T-helper 1 cell treated with Interleukin-12 subunit alpha and Interleukin-12 subunit beta and Interleukin-4 antibody, amounts not matched to agents 30 μg/mL and 1 μg/mL, for 36 hours (primary cell): ENCODE results near the gene PCYT1A.
"Not testable (repeated sequence)": the region's sequence is repeated elsewhere in the genome, so short reads cannot be mapped to it uniquely, and the experiment has no call there.

Experiments
- H3K27ac Mint-ChIP-seq: one replicate; pipeline ENCODE4 v1.8.0; 2021; ENCODE audit warnings: mild to moderate bottlenecking, mixed read lengths
- H3K27me3 Mint-ChIP-seq: one replicate; pipeline ENCODE4 v1.8.0; 2021; ENCODE audit warnings: low read depth, mixed read lengths
- H3K36me3 Mint-ChIP-seq: one replicate; pipeline ENCODE4 v1.8.0; 2021; ENCODE audit warnings: low read depth, mixed read lengths
- H3K4me1 Mint-ChIP-seq: one replicate; pipeline ENCODE4 v1.8.0; 2021; ENCODE audit warnings: low read depth, mixed read lengths
- H3K4me3 Mint-ChIP-seq: one replicate; pipeline ENCODE4 v1.8.0; 2021; ENCODE audit warnings: mild to moderate bottlenecking, moderate library complexity, mixed read lengths
- H3K9me3 Mint-ChIP-seq: one replicate; pipeline ENCODE4 v1.8.0; 2021; ENCODE audit warnings: mixed read lengths

PCYT1A gene

DNA sequence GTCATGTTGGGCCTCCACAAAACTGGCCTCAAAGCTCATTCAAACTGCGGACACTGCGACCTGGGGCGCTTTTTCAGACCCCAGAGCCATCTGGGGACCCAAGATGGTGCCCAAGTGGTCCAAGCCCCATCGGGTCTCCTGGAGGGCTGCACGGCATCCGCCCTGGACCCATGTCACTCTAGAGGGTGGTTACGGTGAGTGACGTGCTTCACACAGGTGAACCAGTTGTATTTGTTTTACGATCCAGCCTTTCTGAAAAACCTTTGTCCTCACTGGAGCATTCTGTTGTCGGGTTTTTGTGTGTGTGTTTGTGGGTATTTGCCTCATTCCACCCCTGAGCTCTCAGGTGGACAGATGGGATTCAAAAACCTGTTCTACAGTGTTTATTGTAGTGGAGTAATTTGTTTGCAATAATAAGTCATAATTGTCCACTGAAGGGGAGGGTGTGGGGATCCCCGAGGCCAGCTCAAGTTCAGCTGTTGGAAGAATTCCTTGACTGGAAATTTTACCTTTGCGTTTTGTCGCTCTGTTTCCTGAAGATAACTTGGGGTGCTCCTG is 69.3 kb downstream of the PCYT1A start:
- H3K27ac Mint-ChIP-seq: no peak overlapping the region
- no peaks in the 10 kb centered on the region for H3K36me3 Mint-ChIP-seq
- peaks cover 16% of the 10 kb centered on the region for H3K4me1 Mint-ChIP-seq
- no peaks in the 10 kb centered on the region for H3K9me3 Mint-ChIP-seq
- H3K27me3 Mint-ChIP-seq: peaks cover 3% of the 10 kb centered on the region
- no peak overlapping the region for H3K4me3 Mint-ChIP-seq

DNA sequence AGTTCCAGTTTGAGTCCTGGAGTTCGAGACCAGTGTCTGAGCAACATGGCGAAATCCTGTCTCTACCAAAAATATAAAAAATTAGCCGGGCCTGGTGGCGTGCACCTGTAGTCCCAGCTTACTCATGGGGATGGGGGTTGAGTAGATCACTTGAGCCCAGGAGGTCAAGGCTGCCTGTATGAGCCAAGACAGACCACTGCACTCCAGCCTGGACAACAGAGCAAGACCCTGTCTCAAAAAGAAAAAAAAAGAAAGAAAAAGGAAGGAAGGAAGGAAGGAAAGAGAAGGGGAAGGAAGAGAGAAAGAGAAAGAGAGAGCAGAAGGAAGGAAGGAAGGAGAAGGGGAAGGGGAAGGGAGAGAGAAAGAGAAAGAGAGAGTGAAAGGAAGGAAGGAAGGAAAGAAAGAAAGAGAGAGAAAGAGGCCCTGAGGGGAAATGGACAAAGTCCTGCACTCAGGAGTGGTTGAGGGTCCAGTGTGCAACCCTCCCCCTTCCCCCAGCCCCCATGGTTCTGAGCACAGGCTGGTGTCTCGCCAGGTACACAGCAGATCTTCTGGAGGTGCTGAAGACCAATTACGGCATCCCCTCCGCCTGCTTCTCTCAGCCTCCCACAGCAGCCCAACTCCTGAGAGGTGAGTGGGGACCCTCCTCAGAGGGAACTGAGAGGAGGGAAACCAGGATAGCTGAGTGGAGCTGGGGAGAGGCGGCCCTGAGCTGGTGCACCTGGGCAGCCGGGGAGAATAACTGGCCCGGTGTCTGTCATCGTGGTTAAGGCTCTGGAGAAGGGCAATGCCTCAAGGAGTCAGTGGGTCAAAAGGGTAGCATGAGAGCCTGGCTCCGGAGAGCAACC is 70.0 kb downstream of the PCYT1A start:
- H3K27me3 Mint-ChIP-seq: no peaks in the 10 kb centered on the region
- H3K27ac Mint-ChIP-seq: peak overlapping the region; percentile 47
- peaks cover 16% of the 10 kb centered on the region for H3K4me1 Mint-ChIP-seq
- no peaks in the 10 kb centered on the region for H3K9me3 Mint-ChIP-seq
- H3K4me3 Mint-ChIP-seq: peak overlapping the region; percentile 12
- no peaks in the 10 kb centered on the region for H3K36me3 Mint-ChIP-seq

DNA sequence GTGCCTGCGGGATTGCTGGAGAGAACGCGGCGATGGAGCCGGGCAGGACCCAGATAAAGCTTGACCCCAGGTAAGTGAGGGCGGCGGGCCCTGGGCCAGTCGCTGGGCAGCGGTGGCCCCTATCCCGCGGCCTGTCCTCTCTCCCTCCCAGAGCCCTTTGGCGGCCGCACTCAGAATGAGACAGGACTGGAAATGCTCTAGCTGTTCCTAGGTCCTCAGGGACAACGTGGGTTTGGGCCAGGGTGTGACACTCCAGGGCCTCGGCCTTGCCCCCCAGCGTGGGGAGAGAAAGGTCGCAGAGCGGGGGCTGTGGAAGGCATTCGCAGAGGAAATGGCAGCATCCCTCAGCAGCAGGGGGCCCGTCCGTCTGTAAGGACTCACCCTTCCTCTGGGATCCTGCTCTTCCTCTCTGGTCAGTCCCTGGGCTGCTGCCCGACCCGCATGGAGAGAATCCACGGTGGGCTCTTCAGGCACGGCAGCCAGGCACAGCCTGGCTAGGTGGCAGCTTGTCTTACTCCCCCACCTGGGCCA is 70.8 kb downstream of the PCYT1A start:
- Mint-ChIP-seq H3K36me3 (no peaks in the 10 kb centered on the region), H3K27me3 (no peaks in the 10 kb centered on the region), H3K9me3 (no peaks in the 10 kb centered on the region), H3K4me3 (no peak overlapping the region), H3K27ac (no peak overlapping the region), H3K4me1 (peaks cover 16% of the 10 kb centered on the region)

DNA sequence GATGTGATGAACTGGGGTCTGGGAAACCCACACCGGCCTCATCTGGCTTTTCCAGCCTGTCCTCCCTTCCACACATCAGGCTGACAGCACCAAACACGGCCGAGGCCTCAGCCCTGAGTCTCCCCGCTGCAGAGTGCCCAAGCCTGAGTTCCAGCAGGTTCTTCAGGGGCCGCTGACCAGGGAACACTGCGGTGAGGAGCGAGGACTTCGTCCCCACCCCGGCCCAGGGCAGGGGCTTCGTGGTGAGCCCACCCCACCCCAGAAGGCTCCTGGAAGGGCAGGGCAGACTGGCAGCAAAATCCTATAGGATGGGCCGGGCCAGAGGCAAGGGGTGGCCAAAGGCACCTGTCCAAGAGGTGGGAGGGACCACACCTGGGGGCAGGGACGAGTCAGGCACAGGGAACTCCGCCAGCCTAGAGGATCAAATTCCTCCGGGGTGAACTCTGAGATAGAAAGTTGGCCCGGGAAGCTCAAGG is 71.4 kb downstream of the PCYT1A start, which contains the start of gene SLC51A:
TSS of gene SLC51A (plus strand) at position 446 of the 476 bp plus-strand sequence. CDS start 179 bp downstream, outside the sequence.
- Mint-ChIP-seq H3K27me3 (no peaks in the 10 kb centered on the region), H3K4me3 (no peak within 1 kb of the TSS), H3K36me3 (no peaks in the 10 kb centered on the region), H3K4me1 (peaks cover 16% of the 10 kb centered on the region), H3K27ac (peak within 1 kb of the TSS; percentile 47), H3K9me3 (no peaks in the 10 kb centered on the region)

DNA sequence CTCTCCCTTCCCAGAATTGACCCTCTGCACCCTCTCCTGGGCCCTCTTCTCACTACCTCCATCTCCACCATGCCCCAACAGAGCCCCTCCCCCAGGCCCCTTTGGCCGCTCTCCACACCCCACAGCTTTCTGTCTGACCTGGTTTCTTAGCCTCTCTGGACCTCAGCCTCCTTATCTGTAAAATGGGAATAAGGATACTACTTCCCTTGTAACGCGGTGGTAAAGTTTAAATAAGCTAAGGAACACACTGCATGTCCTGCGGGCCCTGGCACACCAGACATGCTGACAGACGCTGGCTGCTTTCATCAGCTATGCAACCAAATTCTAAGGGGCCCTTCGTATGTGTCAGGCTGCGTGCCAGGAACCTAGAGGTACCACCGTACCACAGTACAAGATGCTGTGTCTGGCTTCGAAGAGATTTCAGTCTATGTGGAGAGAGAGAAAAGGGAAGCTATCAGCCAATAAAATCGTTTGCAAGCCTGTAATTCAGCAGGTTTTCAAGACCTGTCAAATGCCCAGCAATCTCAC is 72.0 kb downstream of the PCYT1A start:
- no peak overlapping the region for H3K27ac Mint-ChIP-seq

DNA sequence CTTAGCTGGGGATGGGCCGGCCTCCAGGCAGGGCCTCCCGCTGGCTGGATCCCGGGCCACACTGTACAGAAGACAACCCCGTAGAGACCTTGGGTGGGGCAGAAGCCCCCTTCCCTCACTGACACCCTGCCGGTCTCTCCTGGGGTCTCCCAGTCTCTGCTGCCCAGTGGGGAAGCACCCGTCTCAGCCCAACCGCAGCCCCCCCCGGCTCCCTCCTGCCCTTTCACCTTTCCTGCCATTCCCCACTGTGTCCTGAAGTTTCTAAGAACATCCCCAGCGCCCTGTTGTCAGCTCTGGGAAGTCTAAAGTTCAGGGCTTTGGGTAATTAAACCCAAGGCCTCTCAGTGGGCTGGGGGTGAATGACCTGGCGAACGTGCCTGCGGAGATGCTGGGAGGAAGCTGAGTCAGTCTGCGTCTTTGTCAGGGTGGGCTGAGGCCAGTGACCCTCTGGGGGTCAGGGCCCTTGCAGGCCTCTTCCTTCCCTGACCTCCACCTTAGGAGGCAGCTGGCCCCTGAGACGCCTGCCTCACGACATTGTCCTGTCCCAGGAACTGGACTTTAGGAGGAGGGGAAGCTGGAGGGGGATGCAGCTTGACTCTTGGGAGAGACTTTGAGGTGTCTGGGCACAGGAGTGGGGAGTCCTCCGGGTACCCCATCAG is 72.6 kb downstream of the PCYT1A start:
- Mint-ChIP-seq H3K36me3 (no peaks in the 10 kb centered on the region), H3K4me1 (peaks cover 14% of the 10 kb centered on the region), H3K4me3 (no peak overlapping the region), H3K27me3 (peaks cover 6% of the 10 kb centered on the region), H3K27ac (no peak overlapping the region), H3K9me3 (no peaks in the 10 kb centered on the region)

More for the DNA sequence above, 72.0 kb downstream of the PCYT1A start:
- H3K4me3 Mint-ChIP-seq: no peak overlapping the region
- no peaks in the 10 kb centered on the region for H3K9me3 Mint-ChIP-seq
- no peaks in the 10 kb centered on the region for H3K36me3 Mint-ChIP-seq
- peaks cover 16% of the 10 kb centered on the region for H3K4me1 Mint-ChIP-seq
- no peaks in the 10 kb centered on the region for H3K27me3 Mint-ChIP-seq

DNA sequence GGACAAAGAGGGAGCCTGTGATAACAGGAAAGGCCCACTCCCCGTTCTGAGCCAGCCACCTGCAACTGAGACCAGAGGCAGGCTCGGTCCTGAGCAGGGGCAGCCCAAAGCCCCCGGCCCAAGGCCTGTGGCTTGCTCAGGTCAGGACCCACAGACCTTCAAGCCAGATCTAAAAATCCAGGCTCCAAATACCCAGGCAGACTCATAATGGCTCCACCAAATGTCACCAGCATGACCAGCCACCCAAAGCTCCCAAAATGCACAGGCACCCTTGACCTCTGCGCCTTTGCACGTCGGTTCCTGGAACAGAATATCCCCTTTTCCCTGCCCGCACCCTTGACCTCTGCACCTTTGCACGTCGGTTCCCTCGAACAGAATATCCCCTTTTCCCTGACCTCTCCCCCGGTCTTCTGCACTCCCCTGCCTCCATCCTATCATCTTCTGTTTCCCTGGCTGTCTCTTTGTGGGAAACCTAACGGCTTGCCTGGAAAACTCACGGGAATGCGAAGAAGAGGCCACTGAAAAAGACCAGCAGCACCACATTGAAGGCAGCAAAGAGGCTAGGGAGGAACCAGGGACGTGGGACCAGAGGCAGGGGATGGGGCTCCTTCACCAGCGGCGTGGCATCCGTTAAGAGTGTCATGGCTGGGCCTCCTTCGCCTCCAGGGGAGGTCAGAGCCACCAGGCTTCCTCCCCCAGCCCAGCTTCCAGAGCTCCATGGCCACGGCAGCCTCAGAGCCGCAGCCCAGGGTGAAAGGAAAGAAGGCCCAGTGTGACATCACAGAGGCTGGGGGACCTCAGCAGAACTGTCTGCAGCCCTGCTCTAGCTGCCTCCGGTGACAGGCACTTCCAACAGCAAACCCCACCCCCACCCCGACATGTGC is 76.6 kb downstream of the PCYT1A start, which contains the start of gene ZDHHC19:
TSS of gene ZDHHC19 (minus strand) at position 728 of the 884 bp plus-strand sequence. CDS start at position 643, 85 bp downstream.
- peaks cover 9% of the 10 kb centered on the region for H3K4me1 Mint-ChIP-seq
- no peak within 1 kb of the TSS for H3K4me3 Mint-ChIP-seq
- no peak within 1 kb of the TSS for H3K27ac Mint-ChIP-seq
- no peaks in the 10 kb centered on the region for H3K36me3 Mint-ChIP-seq
- H3K9me3 Mint-ChIP-seq: no peaks in the 10 kb centered on the region
- H3K27me3 Mint-ChIP-seq: peaks cover 12% of the 10 kb centered on the region

DNA sequence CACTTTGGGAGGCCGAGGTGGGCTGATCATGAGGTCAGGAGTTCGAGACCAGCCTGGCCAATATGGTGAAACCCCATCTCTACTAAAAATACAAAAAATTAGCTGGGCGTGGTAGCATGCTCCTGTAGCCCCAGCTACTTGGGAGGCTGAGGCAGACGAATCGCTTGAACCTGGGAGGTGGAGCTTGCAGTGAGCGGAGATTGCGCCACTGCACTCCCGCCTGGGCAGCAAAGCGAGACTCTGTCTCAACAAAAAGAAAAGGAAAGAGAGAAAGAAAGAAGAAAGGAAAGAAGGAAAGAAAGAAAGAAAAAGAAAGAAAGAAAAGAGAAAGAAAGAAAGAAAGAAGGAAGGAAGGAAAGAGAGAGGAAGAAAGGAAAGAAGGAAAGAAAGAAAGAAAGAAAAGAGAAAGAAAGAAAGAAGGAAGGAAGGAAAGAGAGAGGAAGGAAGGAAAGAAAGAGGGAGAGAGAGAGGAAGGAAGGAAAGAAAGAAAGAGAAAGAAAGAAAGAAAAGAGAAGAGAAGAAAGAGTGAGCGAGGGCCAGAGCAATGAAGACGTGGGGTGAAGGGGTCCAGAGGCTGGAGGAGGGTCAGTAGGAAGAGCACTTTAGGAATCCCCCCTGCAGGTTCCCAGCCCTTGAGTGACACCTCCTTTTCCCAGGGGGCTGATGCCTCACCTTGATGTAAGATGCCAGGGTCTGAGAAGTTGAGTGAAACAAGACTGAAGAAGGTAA is 77.4 kb downstream of the PCYT1A start:
- not testable (repeated sequence) for H3K36me3 Mint-ChIP-seq, H3K9me3 Mint-ChIP-seq, H3K27ac Mint-ChIP-seq, H3K4me3 Mint-ChIP-seq
- Mint-ChIP-seq H3K27me3 (peaks cover 16% of the 10 kb centered on the region), H3K4me1 (peaks cover 12% of the 10 kb centered on the region)

DNA sequence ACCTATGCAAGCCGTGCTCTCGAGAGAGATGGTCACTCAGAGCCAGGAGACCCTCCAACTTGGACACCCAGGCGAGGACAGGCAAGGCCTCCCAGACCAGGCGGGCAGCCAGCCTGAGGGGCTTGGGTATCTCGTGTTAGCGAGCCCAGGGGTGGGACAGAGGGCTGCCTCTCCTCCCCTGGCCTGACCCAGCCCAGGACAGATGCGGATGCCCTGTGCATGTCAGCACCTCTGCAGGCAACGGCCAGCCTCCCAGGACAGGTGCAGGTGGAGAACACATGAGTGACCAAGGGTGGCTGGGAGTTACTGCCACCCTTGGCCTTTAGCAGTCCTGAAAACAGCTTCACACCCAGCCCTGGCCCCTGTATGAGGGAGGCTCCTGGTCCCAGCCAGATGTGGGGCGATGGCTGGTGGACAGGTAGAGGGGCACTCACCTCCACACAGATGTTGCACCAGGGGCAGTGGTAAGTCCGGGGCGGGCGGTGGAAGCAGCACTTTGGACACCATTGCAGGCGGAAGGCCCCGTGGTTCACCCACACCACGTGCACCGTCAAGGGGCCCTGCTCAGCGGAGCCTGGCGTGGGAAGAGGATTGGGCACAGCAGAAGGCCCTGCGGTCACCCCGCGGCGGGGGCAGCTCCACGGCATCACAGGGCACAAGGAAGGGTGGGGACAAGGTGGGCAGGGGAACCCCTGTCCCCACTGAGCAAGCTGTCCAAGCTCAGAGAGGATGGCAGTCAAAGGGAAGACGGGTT is 78.4 kb downstream of the PCYT1A start:
- no peaks in the 10 kb centered on the region for H3K36me3 Mint-ChIP-seq
- peaks cover 12% of the 10 kb centered on the region for H3K4me1 Mint-ChIP-seq
- peak overlapping the region; percentile 44 for H3K4me3 Mint-ChIP-seq
- H3K9me3 Mint-ChIP-seq: no peaks in the 10 kb centered on the region
- no peak overlapping the region for H3K27ac Mint-ChIP-seq
- H3K27me3 Mint-ChIP-seq: peaks cover 22% of the 10 kb centered on the region

DNA sequence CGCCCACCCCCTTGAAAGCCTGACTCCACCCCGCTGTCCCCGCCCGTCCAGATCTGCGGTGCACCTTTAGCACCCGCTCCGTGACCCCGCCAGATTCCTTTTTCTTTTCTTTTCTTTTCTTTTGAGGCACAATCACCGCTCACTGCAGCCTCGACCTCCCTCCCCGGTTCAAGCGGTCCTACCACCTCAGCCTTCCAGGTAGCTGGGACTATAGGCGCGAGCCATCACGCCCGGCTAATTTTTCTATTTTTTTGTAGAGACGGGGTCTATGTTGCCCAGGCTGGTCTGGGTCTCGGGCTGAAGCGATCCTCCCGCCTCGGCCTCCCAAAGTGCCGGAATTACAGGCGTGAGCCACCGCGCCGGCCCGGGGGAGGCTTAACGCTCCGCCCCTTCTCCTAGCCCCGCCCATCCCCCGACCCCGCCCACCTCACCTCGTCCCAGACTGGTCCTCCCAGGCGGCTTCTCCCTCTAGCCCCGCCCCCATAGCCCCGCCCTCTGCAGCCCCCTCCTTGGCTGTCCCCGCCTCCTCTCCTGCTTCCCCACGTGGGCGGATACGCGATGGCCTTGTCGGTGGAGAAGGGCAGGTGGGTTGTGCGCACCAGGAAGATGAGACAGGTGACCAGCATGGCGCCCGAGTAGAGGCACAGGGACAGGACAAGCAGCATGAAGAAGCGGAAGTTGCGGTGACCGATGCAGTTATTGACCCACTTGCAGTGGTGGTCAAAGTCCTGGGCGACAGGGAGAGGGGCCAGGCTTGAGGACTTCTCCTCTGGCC is 79.5 kb downstream of the PCYT1A start:
- H3K9me3 Mint-ChIP-seq: no peaks in the 10 kb centered on the region
- H3K36me3 Mint-ChIP-seq: no peaks in the 10 kb centered on the region
- H3K27me3 Mint-ChIP-seq: peaks cover 32% of the 10 kb centered on the region
- peaks cover 16% of the 10 kb centered on the region for H3K4me1 Mint-ChIP-seq
- peak overlapping the region; percentile 63 for H3K27ac Mint-ChIP-seq
- peak overlapping the region; percentile 84 for H3K4me3 Mint-ChIP-seq

DNA sequence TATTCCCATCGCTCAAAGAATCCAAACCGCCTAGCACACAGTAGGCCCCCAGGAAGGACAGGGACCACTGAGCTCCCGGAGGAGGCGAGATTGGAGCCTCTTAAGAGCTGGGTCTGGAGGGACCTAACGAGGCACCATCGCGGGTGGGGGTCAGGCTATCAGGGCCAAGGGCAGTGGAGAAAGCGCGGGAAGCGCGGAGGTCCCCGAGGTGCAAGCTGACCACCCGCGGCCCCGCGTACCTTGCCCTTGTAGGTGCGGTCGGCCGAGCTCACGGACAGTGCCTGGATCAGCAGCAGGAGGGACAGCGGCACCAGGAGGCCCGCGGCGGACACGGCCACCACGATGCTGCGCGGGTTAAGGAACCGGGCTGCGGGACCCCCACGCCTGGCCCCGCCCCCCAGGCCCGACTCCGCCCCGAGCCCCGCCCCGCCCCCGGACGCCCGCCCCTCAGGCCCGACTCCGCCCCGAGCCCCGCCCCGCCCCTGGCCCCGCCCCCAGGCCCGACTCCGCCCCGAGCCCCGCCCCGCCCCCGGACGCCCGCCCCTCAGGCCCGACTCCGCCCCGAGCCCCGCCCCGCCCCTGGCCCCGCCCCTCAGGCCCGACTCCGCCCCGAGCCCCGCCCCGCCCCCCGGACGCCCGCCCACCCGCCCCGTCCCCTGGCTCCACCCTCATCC is 80.2 kb downstream of the PCYT1A start:
- no peaks in the 10 kb centered on the region for H3K36me3 Mint-ChIP-seq
- H3K27me3 Mint-ChIP-seq: peaks cover 32% of the 10 kb centered on the region
- H3K27ac Mint-ChIP-seq: no peak overlapping the region
- H3K4me1 Mint-ChIP-seq: peaks cover 18% of the 10 kb centered on the region
- H3K4me3 Mint-ChIP-seq: peak overlapping the region; percentile 84
- no peaks in the 10 kb centered on the region for H3K9me3 Mint-ChIP-seq
